OCI-LY3 (cell line): ENCODE measurements around the gene TBX2.

Experiments used
- CTCF ChIP-seq: fragments of 200-600, 300-600 bp; sonication (generic); IDR thresholded peaks from 2 replicates; pipeline ENCODE4 v1.5.1; 2014; ENCODE audit warnings: antibody characterized with exemption, low read length, low read depth
- EZH2phosphoT487 ChIP-seq: fragments of 200-600 bp; shearing (Covaris generic); IDR thresholded peaks from 2 replicates; pipeline ENCODE4 v1.6.1; 2018; ENCODE audit warnings: antibody characterized with exemption, mixed run types, low read depth

GRCh38 chr17:61371606-61372005 is 28.0 kb upstream of the TBX2 start:
- no peak for TF ChIP-seq CTCF
- no peak for TF ChIP-seq EZH2phosphoT487
